ENCODE data around the gene LDLRAD1.
"Not testable (repeated sequence)": the region's sequence is repeated elsewhere in the genome, so short reads cannot be mapped to it uniquely, and the experiment has no call there.

- TF ChIP-seq CTCF (conservative IDR thresholded peaks at IDR 0.05; ENCODE audit: low read depth, low read length); EZH2 (IDR thresholded peaks at IDR 0.05; ENCODE audit: borderline replicate concordance, low read depth, low read length, poor library complexity, severe bottlenecking): not testable (repeated sequence)
These were observed 48.7 kb downstream of the LDLRAD1 start for GRCh38 chr1:53969323-53969722.

Measured in A673 (cell line).